ENCODE measurements around the gene WWP2. TPM values are rescaled to one million over a fixed set of nuclear protein-coding genes. Genes with fewer than 3 reads are reported as not detected.
"Not testable (repeated sequence)": the region's sequence is repeated elsewhere in the genome, so short reads cannot be mapped to it uniquely, and the experiment has no call there.

WWP2 gene
- total RNA-seq, 1 experiment from 2014 or later, result 38.8 TPM

GRCh38 chr16:69814561-69814960, 52.4 kb downstream of the WWP2 start:
- Histone ChIP-seq H4K20me1 (ENCODE audit: insufficient read depth) (no peaks in the 10 kb centered on the region), H3K9me2 (ENCODE audit: insufficient read depth) (no peaks in the 10 kb centered on the region), H3K79me2 (ENCODE audit: low read depth) (no peaks in the 10 kb centered on the region), H3K27ac (no peak overlapping the region), H3K9me3 (ENCODE audit: insufficient read depth, low read depth) (no peaks in the 10 kb centered on the region), H3K4me3 (no peak overlapping the region), H3K4me1 (replicated peaks; ENCODE audit: insufficient read depth) (no peaks in the 10 kb centered on the region), H3K36me3 (ENCODE audit: low read depth) (0 out of 2 replicates have a peak, but pooled peaks cover 5% of the 10 kb centered on the region), H3K27me3 (ENCODE audit: insufficient read depth, low read depth) (no peaks in the 10 kb centered on the region), H2AFZ (no peak overlapping the region), H3K4me2 (no peak overlapping the region), H3F3A (ENCODE audit: insufficient read depth, low read depth) (peaks cover 7% of the 10 kb centered on the region; the same call in 1 of the 2 replicates)
- ChIA-PET CTCF (no interaction called here), POLR2A (ENCODE audit: unreplicated experiment) (no interaction called here)
- no peak for DNase-seq
- TF ChIP-seq EZH2 (IDR thresholded peaks at IDR 0.05; ENCODE audit: low read depth), result no peak
- TF ChIP-seq, protein P1, sequence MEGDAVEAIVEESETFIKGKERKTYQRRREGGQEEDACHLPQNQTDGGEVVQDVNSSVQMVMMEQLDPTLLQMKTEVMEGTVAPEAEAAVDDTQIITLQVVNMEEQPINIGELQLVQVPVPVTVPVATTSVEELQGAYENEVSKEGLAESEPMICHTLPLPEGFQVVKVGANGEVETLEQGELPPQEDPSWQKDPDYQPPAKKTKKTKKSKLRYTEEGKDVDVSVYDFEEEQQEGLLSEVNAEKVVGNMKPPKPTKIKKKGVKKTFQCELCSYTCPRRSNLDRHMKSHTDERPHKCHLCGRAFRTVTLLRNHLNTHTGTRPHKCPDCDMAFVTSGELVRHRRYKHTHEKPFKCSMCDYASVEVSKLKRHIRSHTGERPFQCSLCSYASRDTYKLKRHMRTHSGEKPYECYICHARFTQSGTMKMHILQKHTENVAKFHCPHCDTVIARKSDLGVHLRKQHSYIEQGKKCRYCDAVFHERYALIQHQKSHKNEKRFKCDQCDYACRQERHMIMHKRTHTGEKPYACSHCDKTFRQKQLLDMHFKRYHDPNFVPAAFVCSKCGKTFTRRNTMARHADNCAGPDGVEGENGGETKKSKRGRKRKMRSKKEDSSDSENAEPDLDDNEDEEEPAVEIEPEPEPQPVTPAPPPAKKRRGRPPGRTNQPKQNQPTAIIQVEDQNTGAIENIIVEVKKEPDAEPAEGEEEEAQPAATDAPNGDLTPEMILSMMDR (conservative IDR thresholded peaks at IDR 0.05), result no peak
- BruUV-seq (replicated peaks), result no TSS peak
- intact Hi-C loops (cut with micrococcal nuclease; ENCODE audit: unreplicated experiment), result no loop called here

DNA sequence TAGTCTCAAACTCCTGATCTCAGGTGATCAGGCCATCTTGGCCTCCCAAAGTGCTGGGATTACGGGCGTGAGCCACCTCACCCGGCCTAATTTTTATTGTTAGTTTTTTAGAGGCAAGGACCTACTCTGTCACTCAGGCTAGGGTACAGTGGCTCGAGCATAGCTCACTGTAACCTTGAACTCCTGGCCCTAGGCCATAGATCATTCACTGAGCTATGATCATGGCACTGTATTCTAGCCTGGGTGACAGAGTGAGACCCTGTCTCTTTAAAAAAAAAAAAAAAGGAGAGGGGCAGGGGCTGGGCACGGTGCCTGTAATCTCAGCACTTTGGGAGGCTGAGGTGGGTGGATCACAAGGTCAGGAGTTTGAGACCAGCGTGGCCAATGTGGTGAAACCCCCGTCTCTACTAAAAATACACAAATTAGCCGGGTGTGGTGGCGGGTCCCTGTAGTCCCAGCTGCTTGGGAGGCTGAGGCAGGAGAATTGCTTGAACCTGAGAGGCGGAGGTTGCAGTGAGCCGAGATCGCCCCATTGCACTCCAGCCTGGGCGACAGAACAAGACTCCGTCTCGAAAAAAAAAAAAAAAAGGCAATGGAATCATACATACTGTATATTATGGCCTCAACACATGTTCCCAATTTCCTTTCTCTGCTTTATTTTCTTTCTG, 53.2 kb downstream of the WWP2 start:
- H4K20me1 ChIP-seq (ENCODE audit: insufficient read depth); H2AFZ ChIP-seq; DNase-seq; POLR2A ChIA-PET (ENCODE audit: unreplicated experiment); H3K4me1 ChIP-seq (replicated peaks; ENCODE audit: insufficient read depth); H3K27me3 ChIP-seq (ENCODE audit: insufficient read depth, low read depth); H3K4me2 ChIP-seq; H3K27ac ChIP-seq; CTCF ChIA-PET; H3K36me3 ChIP-seq (ENCODE audit: low read depth); H3K9me3 ChIP-seq (ENCODE audit: insufficient read depth, low read depth); BruUV-seq (replicated peaks); H3K4me3 ChIP-seq; H3K79me2 ChIP-seq (ENCODE audit: low read depth); H3K9me2 ChIP-seq (ENCODE audit: insufficient read depth); H3F3A ChIP-seq (ENCODE audit: insufficient read depth, low read depth); intact Hi-C loops (cut with micrococcal nuclease; ENCODE audit: unreplicated experiment): not testable (repeated sequence)

- Histone ChIP-seq H3K9me2 (ENCODE audit: insufficient read depth) (no peaks in the 10 kb centered on the region), H3K4me2 (no peak overlapping the region), H3F3A (ENCODE audit: insufficient read depth, low read depth) (peaks cover 7% of the 10 kb centered on the region; the same call in 1 of the 2 replicates), H3K9me3 (ENCODE audit: insufficient read depth, low read depth) (no peaks in the 10 kb centered on the region), H3K79me2 (ENCODE audit: low read depth) (no peaks in the 10 kb centered on the region), H3K36me3 (ENCODE audit: low read depth) (0 out of 2 replicates have a peak, but pooled peaks cover 5% of the 10 kb centered on the region), H4K20me1 (ENCODE audit: insufficient read depth) (no peaks in the 10 kb centered on the region), H3K27me3 (ENCODE audit: insufficient read depth, low read depth) (no peaks in the 10 kb centered on the region), H3K4me1 (replicated peaks; ENCODE audit: insufficient read depth) (no peaks in the 10 kb centered on the region), H3K4me3 (no peak overlapping the region), H3K27ac (no peak overlapping the region), H2AFZ (no peak overlapping the region)
- intact Hi-C loops (cut with micrococcal nuclease; ENCODE audit: unreplicated experiment), result no loop called here
- POLR2A ChIA-PET (ENCODE audit: unreplicated experiment), result no interaction called here
- CTCF ChIA-PET, result no interaction called here
- no peak for DNase-seq
- TF ChIP-seq, protein P1 (conservative IDR thresholded peaks at IDR 0.05), result no peak
- TF ChIP-seq EZH2 (IDR thresholded peaks at IDR 0.05; ENCODE audit: low read depth), result no peak
- BruUV-seq (replicated peaks), result no TSS peak
Observed at GRCh38 chr16:69816996-69817395, 54.9 kb downstream of the WWP2 start.
